ENCODE measurements around the gene BANK1. TPM values are rescaled to one million over a fixed set of nuclear protein-coding genes. Genes with fewer than 3 reads are reported as not detected.

Gene BANK1
- polyA plus RNA-seq, 3 donors from 2014 or later = 1.3 to 3.7 (median 1.4) TPM

GRCh38 chr4:101835121-101835904 is 44.8 kb downstream of the BANK1 start:
- H3K4me1 Mint-ChIP-seq = no peaks in the 10 kb centered on the region
- H3K4me3 Mint-ChIP-seq = no peak overlapping the region
- no peaks in the 10 kb centered on the region for H3K9me3 Mint-ChIP-seq
- no peaks in the 10 kb centered on the region for H3K36me3 Mint-ChIP-seq
- DNase-seq = no peak
- H3K27me3 Mint-ChIP-seq (ENCODE audit: low read depth in 3 of 3) = peaks cover 0 to 16% (median 3%) of the 10 kb centered on the region in 3 donors
- H3K27ac Mint-ChIP-seq = no peak overlapping the region

- peaks cover 0 to 12% (median 0%) of the 10 kb centered on the region in 3 donors for H3K27me3 Mint-ChIP-seq (ENCODE audit: low read depth in 3 of 3)
- no peaks in the 10 kb centered on the region for H3K36me3 Mint-ChIP-seq
- H3K4me1 Mint-ChIP-seq = no peaks in the 10 kb centered on the region
- H3K27ac Mint-ChIP-seq = no peak overlapping the region
- H3K9me3 Mint-ChIP-seq = peaks cover 0 to 3% (median 0%) of the 10 kb centered on the region in 6 donors
- no peak overlapping the region for H3K4me3 Mint-ChIP-seq
- DNase-seq = no peak
These were observed 52.5 kb downstream of the BANK1 start for GRCh38 chr4:101843054-101843453.

GRCh38 chr4:101846550-101846949 is 56.0 kb downstream of the BANK1 start:
- Mint-ChIP-seq H3K9me3 (peaks cover 0 to 3% (median 0%) of the 10 kb centered on the region in 6 donors), H3K4me3 (no peak overlapping the region), H3K27me3 (ENCODE audit: low read depth in 3 of 3) (peaks cover 0 to 1% (median 0%) of the 10 kb centered on the region in 3 donors), H3K27ac (no peak overlapping the region), H3K4me1 (no peaks in the 10 kb centered on the region), H3K36me3 (no peaks in the 10 kb centered on the region)
- DNase-seq = no peak

- Mint-ChIP-seq H3K27me3 (ENCODE audit: low read depth in 3 of 3) (peaks cover 0 to 1% (median 0%) of the 10 kb centered on the region in 3 donors), H3K9me3 (peaks cover 0 to 2% (median 0%) of the 10 kb centered on the region in 6 donors), H3K27ac (no peak overlapping the region), H3K4me3 (no peak overlapping the region), H3K36me3 (no peaks in the 10 kb centered on the region), H3K4me1 (no peaks in the 10 kb centered on the region)
- no peak for DNase-seq
These were observed 60.2 kb downstream of the BANK1 start for GRCh38 chr4:101850698-101851097.

- H3K36me3 Mint-ChIP-seq = no peaks in the 10 kb centered on the region
- peaks cover 0 to 4% (median 0%) of the 10 kb centered on the region in 6 donors for H3K9me3 Mint-ChIP-seq
- H3K4me1 Mint-ChIP-seq = no peaks in the 10 kb centered on the region
- no peak overlapping the region for H3K4me3 Mint-ChIP-seq
- no peak overlapping the region for H3K27ac Mint-ChIP-seq
- H3K27me3 Mint-ChIP-seq (ENCODE audit: low read depth in 3 of 3) = peaks cover 0 to 1% (median 0%) of the 10 kb centered on the region in 3 donors
- no peak for DNase-seq
These were observed 61.1 kb downstream of the BANK1 start for GRCh38 chr4:101851672-101852071.

- peaks cover 0 to 2% (median 0%) of the 10 kb centered on the region in 6 donors for H3K9me3 Mint-ChIP-seq
- H3K4me3 Mint-ChIP-seq = no peak overlapping the region
- H3K4me1 Mint-ChIP-seq = peaks cover 0 to 2% of the 10 kb centered on the region in 2 donors
- peaks cover 0 to 2% (median 1%) of the 10 kb centered on the region in 3 donors for H3K27me3 Mint-ChIP-seq (ENCODE audit: low read depth in 3 of 3)
- H3K36me3 Mint-ChIP-seq = no peaks in the 10 kb centered on the region
- no peak for DNase-seq
- no peak overlapping the region for H3K27ac Mint-ChIP-seq
These were observed 62.5 kb downstream of the BANK1 start for GRCh38 chr4:101853028-101853427.

GRCh38 chr4:101853691-101854090 is 63.2 kb downstream of the BANK1 start:
- H3K4me3 Mint-ChIP-seq = no peak overlapping the region
- no peak for DNase-seq
- H3K9me3 Mint-ChIP-seq = peaks cover 0 to 5% (median 0%) of the 10 kb centered on the region in 6 donors
- no peak overlapping the region for H3K27ac Mint-ChIP-seq
- peaks cover 0 to 2% (median 1%) of the 10 kb centered on the region in 3 donors for H3K27me3 Mint-ChIP-seq (ENCODE audit: low read depth in 3 of 3)
- H3K36me3 Mint-ChIP-seq = no peaks in the 10 kb centered on the region
- peaks cover 0 to 7% of the 10 kb centered on the region in 2 donors for H3K4me1 Mint-ChIP-seq

GRCh38 chr4:101855239-101855638 is 64.7 kb downstream of the BANK1 start:
- DNase-seq = no peak
- Mint-ChIP-seq H3K9me3 (peaks cover 0 to 5% (median 0%) of the 10 kb centered on the region in 6 donors), H3K27ac (no peak overlapping the region), H3K36me3 (no peaks in the 10 kb centered on the region), H3K4me1 (peaks cover 0 to 7% of the 10 kb centered on the region in 2 donors), H3K27me3 (ENCODE audit: low read depth in 3 of 3) (peaks cover 0 to 3% (median 1%) of the 10 kb centered on the region in 3 donors), H3K4me3 (no peak overlapping the region)

- H3K4me1 Mint-ChIP-seq = peaks cover 0 to 7% of the 10 kb centered on the region in 2 donors
- H3K27ac Mint-ChIP-seq = no peak overlapping the region
- DNase-seq = no peak
- H3K9me3 Mint-ChIP-seq = peaks cover 0 to 5% (median 0%) of the 10 kb centered on the region in 6 donors
- H3K27me3 Mint-ChIP-seq (ENCODE audit: low read depth in 3 of 3) = peaks cover 0 to 3% (median 1%) of the 10 kb centered on the region in 3 donors
- no peak overlapping the region for H3K4me3 Mint-ChIP-seq
- no peaks in the 10 kb centered on the region for H3K36me3 Mint-ChIP-seq
These were observed 65.6 kb downstream of the BANK1 start for GRCh38 chr4:101856149-101856548.

GRCh38 chr4:101857176-101857575 is 66.6 kb downstream of the BANK1 start:
- Mint-ChIP-seq H3K4me3 (no peak overlapping the region), H3K9me3 (peaks cover 0 to 5% (median 0%) of the 10 kb centered on the region in 6 donors), H3K27me3 (ENCODE audit: low read depth in 3 of 3) (peaks cover 0 to 3% (median 1%) of the 10 kb centered on the region in 3 donors), H3K36me3 (no peaks in the 10 kb centered on the region), H3K4me1 (peaks cover 0 to 7% of the 10 kb centered on the region in 2 donors), H3K27ac (no peak overlapping the region)
- no peak for DNase-seq

- Mint-ChIP-seq H3K4me1 (peaks cover 0 to 7% of the 10 kb centered on the region in 2 donors), H3K27ac (no peak overlapping the region)
These were observed 68.1 kb downstream of the BANK1 start for GRCh38 chr4:101858641-101859040.

GRCh38 chr4:101862595-101862994 is 72.1 kb downstream of the BANK1 start:
- no peak for DNase-seq
- Mint-ChIP-seq H3K36me3 (no peaks in the 10 kb centered on the region), H3K4me3 (no peak overlapping the region), H3K9me3 (peaks cover 0 to 3% (median 0%) of the 10 kb centered on the region in 6 donors), H3K27ac (no peak overlapping the region), H3K27me3 (ENCODE audit: low read depth in 3 of 3) (peaks cover 0 to 3% (median 0%) of the 10 kb centered on the region in 3 donors), H3K4me1 (peaks cover 0 to 7% of the 10 kb centered on the region in 2 donors)

More at GRCh38 chr4:101858641-101859040, 68.1 kb downstream of the BANK1 start:
- DNase-seq = no peak
- Mint-ChIP-seq H3K27me3 (ENCODE audit: low read depth in 3 of 3) (peaks cover 0 to 3% (median 0%) of the 10 kb centered on the region in 3 donors), H3K4me3 (no peak overlapping the region), H3K9me3 (peaks cover 0 to 5% (median 0%) of the 10 kb centered on the region in 6 donors), H3K36me3 (no peaks in the 10 kb centered on the region)

- no peak overlapping the region for H3K27ac Mint-ChIP-seq
- H3K9me3 Mint-ChIP-seq = no peaks in the 10 kb centered on the region
- no peaks in the 10 kb centered on the region for H3K36me3 Mint-ChIP-seq
- no peak overlapping the region for H3K4me3 Mint-ChIP-seq
- H3K4me1 Mint-ChIP-seq = no peaks in the 10 kb centered on the region
- no peak for DNase-seq
- peaks cover 0 to 1% (median 0%) of the 10 kb centered on the region in 3 donors for H3K27me3 Mint-ChIP-seq (ENCODE audit: low read depth in 3 of 3)
These were observed 74.1 kb downstream of the BANK1 start for GRCh38 chr4:101864660-101865059.

- Mint-ChIP-seq H3K4me3 (no peak overlapping the region), H3K36me3 (no peaks in the 10 kb centered on the region), H3K27ac (no peak overlapping the region), H3K9me3 (no peaks in the 10 kb centered on the region), H3K27me3 (ENCODE audit: low read depth in 3 of 3) (no peaks in the 10 kb centered on the region), H3K4me1 (no peaks in the 10 kb centered on the region)
- DNase-seq = no peak
These were observed 75.1 kb downstream of the BANK1 start for GRCh38 chr4:101865501-101866062.
